ENCODE data around the gene PHTF1.

Gene PHTF1

DNA sequence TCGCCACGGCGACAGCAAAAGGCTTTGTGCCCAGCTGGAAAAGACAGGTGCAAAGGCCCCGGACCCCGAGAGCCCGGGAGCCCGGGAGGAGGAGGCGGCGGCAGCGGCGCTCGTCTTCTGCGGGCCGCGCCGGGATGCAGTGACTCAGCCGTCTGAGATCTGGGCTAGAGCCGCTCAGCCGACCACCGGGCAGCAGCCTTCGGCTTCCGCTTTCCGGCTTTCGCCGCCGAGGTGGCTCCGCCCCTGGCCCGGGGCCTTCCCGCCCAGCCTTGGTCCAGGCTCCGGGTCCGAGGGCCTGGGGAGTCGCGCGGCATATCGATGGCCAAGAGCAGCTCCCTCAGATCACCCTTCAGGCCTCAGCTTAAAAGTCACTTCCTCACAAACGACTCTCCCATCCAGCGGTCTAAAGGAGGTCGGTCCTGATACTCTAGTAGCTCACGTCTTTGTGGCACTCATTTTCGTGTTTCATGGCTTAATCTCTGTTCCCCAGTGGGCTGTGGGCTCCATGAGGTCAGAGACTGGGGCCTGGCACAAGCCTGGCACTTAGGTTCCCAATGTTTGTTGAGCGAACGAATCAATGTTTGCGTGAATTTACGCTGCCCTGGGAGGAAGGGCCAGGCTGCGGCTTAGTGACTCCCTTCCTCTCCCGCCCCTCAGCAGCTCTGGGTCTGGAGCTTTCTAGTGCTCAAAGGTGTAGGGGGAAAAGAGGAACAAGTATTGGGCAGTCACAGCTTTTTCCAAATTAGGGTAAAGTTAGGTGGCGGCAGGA, at the start of gene PHTF1:
Gene PHTF1, minus strand, starts transcription at position 154 of the 769 bp plus-strand sequence. CDS start 783 bp downstream, outside the sequence.
- DNase-seq (ENCODE audit: low read depth in 2 of 2) = peak in 1 of 2 donors; percentile 44

DNA sequence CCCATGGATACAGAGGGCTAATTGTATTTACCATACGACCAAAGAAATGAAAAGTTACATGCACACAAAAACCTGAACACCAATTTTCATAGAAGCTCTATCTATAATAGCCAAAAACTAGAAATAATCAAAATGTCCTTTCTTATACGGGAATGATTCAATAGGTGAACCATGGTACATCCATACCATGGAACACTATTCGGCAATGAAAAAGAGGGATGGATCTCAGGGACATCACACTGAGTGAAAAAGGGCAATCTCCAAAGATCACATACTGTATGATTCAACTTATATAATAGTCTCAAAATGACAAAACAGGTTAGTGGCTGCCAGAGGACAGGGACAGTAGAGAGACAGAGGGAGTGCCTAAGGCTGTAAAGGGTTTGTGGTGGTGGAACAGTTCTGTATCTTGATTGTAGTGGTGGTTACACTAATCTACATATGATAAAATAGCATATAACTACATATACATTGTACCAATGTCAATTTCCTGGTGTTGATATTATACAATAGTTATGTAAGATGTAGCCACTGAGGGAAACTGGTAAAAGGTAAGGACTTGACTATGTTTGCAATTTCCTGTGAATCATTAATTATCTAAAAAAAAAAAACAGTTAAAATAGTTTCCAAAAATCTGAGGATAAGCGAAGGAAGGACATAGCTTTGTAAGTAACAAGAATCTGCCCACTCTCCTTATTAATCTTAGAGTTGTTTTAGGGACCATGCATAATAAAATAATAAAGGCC, 49.3 kb upstream of the PHTF1 start:
- no peak for DNase-seq (ENCODE audit: low read depth in 2 of 2)

DNA sequence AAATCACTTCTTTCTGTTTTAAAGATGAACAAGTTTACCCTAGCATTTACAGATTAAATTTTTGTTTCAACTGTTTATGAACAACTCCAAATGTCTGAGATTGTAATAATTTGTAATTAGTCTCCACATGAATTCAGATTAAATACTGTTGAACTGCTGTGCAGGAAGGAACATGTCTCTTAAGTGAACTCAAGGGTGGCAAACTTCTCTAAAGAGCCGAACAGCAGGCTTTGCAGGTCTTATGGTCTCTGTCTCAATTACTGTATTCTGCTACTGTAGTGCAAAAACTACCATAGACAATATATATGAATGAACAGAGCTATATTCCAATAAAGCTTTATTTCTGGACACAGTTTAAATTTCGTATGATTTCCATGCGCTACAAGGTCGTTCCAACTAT, 46.4 kb upstream of the PHTF1 start:
- no peak for DNase-seq (ENCODE audit: low read depth in 2 of 2)

DNA sequence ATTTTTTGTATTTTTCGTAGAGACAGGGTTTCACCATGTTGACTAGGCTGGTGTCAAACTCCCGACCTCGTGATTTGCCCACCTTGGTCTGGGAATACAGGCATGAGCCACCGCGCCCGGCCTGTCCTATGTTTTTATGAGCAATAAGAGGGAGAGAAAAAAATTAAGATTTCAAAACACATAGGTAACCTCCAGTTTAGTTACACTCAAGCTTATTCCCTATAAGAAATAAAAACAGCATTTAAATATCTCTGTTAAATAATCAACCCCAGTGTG, 45.9 kb upstream of the PHTF1 start:
- DNase-seq (ENCODE audit: low read depth in 2 of 2) = no peak

DNA sequence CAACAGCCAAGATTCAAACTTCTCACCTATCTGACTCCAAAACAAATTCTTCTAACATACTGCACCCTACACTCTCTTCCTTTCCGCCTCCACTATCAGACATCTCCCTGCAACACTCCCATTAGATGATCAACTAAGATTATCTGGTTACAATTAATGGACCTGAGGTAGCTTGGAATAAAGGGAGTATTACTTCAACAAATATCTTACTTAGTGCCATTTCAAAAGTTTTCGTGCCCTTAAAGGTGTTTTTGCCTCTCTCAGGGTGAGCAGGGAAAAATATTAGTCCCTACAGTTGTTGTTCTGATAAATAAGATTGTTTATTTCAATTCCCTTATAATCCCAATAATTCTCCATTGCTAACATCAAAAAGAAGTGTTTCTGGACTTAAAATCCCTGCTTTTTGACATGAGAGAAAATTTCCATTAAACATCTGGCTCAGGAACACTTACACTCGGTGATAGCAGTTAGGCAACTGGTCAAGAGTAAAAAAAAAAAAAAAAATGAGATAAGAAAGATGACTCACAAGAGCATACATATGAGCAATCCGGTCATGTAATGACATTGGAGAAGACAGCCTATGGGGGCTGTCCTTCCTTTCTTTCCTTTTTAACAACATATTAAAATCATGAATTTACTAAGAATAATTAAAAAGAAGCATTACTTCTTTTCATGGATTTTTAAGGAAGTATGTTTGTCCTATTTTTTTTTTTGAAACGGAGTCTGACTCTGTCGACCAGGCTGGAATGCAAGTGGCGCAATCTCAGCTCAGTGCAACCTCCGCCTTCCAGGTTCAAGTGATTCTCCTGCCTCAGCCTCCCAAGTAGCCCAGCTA, 45.4 kb upstream of the PHTF1 start:
- DNase-seq (ENCODE audit: low read depth in 2 of 2) = no peak

DNA sequence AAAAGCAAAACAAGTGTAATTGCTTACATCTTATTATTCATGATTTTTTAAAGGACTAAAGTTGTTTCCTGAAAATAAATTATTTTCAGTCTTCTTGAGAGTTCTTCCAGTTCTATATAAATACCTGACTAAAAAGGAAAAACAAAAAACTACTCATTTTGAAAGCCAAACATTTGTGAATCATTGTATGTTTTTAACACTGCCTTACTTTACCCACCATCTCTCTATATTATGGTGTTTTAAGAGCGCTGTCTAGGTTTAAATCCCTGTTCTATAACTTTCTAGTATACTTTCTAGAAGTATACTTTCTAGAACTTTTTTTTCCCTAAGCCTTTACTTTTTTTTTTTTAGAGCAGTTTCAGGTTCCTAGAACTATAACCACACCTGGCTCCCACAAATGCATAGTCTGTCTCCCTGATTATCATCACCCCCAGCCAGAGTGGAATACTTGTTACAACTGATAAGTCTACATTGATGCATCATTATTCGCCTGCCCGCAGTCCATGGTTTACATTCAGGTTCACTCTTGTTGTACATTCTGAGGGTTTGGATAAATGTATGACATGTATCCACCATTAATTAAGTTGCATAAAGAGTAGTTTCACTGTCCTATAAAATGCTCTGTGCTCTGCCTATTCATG, 43.2 kb upstream of the PHTF1 start:
- DNase-seq (ENCODE audit: low read depth in 2 of 2) = no peak

DNA sequence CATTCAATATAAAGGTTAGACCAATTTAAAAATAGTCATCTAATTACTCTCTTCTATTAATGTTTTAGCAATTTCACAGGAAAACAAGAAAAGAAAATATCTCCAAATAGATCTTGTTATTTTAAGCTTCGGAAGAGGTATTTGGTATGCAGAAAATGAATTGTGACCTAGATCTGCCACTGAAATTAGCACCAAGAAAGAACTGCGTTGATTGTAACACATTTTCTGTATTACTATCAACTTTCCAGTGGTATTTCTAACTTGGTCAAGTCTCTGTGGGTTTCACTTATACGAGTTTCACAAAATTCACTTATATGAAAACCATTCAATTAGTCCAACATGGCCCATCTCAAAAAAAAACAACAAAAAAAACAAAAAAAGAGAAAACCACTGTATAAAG, 41.2 kb upstream of the PHTF1 start:
- no peak for DNase-seq (ENCODE audit: low read depth in 2 of 2)

DNA sequence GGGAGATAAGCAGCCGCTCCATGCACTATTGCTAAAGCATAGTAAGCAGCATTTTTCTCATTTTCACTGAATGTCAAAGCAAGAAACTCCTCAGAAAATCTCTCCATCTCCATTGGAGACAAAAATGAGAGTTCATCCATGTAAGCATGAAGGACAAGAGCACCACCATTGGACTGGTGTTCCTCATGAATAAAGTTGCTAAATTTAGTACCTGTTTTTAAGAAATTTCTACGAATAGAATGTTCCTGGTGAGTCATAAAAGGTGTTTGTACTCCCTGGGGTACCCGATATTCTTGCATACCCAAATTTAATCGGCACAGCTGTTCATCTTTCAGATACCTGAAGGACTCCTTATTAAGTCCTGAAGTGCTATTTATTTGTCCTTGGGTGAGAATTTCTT, 38.2 kb upstream of the PHTF1 start:
- no peak for DNase-seq (ENCODE audit: low read depth in 2 of 2)

DNA sequence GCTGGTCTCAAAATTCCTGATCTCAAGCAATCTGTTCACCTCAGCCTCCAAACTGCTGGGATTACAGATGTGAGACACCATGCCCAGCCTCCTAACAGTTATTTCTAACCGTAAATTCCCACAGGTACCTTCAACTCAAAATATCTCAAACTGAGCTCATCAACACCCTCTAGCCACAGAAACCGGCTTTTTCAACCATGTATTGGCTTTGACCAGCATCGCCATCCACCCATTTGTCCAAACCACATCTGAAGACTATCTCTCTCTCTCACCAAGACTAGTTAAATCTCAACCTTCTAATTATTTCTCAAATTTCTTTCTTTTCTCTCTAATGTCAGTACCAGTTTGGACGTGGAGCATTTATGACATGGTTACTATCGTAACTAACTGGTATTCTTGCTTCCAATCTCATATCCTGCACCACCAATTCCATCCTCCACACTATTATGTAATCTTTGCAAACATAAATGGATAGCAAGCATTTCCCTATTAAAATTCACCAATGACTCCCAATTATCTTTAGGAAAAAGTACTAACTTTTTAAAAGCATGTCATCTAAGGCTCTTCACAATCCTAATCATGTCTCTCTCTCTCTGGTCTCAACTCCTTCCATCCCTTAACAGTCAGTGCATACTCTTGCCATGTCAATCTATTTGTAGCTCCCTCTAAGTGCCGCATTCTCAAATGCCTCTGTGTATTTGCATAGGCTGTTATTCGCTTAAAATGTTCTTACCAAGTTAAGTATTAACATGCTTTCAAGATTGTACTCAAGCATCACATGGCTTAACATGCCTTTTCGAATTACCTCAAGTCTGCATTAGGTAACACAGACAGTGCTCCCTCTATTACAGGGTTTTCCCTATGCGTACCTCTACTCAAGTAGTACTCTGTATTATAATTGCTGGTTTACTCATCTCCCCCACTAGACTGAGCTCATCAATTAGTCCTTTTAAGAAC, 34.9 kb upstream of the PHTF1 start:
- no peak for DNase-seq (ENCODE audit: low read depth in 2 of 2)

DNA sequence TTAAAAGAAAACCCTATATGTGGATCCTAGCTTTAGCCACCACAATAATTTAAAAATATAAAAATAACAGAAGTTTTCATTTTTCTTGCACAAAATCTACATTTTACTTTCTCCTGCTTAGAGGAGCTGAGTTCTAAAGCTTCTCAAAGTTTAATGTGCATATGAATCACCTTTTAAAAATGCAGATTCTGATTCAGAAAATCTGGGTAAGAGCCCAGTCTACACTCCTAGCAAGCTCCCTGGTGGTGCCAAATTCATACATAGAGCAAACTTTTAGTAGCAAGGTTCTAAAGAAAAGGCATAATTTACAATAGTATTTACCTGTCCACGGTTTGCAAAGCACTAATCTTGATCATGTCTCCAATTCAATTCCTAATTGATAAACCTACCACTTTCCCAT, 33.7 kb upstream of the PHTF1 start:
- DNase-seq (ENCODE audit: low read depth in 2 of 2) = no peak

DNA sequence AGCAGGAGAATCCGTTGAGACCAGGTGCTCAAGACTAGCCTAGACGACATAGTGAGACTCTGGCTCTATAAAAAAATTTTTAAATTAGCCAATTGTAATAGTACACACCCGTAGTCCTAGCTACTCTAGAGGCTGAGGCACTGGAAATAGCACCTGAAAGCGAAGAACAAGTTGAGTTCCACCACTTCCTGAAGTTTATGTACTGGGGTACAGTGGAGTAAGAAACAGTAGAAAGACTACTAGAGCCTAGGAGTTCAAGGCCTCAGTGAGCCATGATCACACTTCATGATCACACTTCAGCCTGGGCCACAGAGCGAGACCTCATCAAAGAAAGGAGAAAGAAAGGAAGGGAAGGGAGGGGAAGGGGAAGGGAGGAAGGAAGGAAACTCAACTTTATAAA, 33.2 kb upstream of the PHTF1 start:
- no peak for DNase-seq (ENCODE audit: low read depth in 2 of 2)

DNA sequence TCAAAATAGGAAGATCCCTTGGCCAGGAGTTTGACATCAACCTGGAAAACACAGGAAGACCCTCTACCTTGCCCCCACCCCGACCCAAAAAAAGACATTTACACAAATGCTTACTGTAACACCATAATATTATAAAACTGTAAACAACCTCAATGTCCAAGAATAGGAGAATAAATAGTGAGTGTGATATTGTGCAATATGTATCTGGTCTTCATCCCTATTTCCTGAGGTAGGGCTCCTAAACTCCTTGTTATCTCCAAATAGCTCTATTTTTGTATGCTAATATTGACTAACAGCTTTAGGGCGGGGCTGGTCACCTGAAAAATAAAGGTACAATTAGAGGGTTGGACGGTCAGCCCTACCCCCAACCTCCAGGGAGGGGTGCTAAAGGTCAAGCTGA, 29.5 kb upstream of the PHTF1 start:
- DNase-seq (ENCODE audit: low read depth in 2 of 2) = no peak

DNA sequence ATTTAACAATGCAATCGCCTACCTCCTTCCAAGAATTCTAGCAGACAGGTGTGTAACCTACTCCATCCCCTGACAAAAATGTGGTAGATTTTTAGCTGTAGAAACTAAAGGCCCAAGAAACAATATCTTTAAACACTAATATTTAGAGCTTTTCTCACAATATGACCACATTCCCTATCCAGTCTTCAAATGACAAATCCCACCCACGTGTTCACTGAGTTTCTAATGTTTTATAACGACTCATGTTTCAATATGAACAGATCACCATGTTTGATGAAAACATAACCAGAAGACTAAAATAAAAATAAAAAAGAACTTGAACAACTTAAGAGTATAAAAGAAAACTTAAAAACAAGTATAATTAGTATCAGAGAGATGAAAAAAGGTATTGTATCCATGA, 28.4 kb upstream of the PHTF1 start:
- no peak for DNase-seq (ENCODE audit: low read depth in 2 of 2)

DNA sequence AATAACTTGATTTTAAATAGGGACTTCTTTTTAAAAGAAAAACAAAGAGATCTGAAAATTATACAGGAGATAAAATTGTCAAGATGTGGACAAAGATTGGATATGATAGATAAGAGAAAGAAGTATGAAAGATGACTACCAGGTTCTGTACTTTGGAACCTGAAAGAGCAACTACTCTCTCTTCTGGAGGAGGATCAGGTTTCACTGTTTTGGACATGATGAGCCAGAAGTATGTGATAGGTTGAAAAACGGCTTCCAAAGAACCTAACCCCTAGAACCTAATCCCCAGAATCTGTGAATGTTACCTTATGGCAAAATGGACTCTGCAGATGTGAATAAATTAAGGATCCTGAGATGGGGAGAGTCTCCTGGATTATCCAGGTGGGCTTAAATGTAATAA, 26.8 kb upstream of the PHTF1 start:
- DNase-seq (ENCODE audit: low read depth in 2 of 2) = no peak

DNA sequence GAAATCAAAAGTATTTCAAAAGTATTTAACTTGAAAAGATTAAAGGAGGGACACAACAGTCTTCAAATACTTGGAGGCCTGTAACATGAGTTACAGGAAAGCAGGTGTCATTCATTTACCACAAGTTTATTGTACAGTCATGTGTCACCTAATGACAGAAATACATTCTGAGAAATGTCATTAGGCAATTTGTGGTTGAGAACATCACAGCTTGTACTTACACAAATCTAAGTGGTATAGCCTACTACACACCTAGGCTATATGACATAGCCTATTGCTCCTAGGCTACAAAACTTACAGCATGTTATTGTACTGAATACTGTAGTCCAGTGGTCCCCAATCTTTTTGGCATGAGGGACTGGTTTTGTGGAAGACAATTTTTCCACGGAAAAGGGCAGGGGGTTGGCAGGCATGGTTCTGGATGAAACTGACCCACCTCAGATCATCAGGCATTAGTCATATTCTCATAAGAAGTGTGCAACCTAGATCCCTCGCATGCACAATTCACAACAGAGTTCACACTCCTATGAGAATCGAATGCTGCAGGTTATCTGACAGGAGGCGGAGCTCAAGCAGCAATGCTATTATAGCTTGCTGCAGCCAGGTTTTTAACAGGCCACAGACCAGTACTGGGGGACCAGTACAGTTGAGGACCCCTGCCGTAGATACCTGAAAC, 25.0 kb upstream of the PHTF1 start:
- DNase-seq (ENCODE audit: low read depth in 2 of 2) = no peak

DNA sequence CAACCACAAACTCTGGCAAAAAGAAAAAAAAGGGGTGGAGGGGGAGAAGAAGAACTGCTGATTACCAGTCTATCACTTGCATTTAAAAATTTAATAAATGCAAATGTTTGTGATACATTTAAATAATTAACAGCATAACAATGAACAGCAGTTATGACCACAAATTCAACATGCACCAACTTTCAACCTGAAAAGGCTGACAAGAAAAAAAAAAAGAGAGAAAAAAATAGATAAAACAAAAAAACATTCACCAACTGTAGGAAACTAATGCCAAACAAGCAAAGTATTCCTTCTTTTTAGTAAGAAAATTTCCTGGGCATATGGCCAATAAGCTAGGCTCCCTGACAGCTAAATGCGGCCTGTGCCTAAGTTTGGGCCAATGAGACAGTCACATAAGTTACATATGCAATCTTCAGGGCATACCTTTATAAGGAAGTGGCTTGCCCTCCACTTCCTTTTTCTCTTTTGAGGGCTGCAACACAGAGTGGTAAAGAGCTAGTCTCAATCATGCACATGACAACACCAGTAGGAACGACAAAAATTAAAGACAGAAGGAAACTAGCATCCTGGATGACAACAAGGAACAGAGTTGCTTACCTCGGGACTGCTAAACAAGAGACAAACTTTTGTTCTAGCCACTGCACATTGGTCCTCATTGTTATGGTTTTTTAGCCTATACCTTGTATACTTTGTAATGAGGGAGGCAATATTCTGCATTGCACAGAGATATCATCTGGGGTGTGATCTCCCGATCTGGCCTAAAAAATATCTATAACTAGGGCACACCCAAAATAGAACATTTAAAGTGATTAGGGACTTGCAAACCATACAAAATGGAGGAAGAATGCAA, 24.2 kb upstream of the PHTF1 start:
- peak in 1 of 2 donors; percentile 10 for DNase-seq (ENCODE audit: low read depth in 2 of 2)

DNA sequence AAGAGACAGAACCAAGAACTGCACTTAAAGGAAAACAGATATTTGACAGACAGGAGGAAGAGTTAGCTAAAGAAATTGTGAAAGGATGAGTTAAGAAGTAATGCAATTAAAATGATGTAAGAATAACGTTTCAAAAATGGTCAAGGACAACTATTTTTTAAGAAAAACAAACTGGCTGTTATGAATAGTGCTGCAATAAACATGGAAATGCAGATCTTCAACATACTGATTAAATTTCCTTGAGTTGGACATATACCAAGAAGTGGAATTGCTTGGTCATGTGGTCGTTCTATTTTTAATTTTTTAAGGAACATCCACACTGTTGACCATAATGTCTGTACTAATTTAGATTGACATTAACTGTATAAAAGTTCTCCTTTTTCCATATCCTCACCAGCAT, 23.1 kb upstream of the PHTF1 start:
- DNase-seq (ENCODE audit: low read depth in 2 of 2) = no peak

DNA sequence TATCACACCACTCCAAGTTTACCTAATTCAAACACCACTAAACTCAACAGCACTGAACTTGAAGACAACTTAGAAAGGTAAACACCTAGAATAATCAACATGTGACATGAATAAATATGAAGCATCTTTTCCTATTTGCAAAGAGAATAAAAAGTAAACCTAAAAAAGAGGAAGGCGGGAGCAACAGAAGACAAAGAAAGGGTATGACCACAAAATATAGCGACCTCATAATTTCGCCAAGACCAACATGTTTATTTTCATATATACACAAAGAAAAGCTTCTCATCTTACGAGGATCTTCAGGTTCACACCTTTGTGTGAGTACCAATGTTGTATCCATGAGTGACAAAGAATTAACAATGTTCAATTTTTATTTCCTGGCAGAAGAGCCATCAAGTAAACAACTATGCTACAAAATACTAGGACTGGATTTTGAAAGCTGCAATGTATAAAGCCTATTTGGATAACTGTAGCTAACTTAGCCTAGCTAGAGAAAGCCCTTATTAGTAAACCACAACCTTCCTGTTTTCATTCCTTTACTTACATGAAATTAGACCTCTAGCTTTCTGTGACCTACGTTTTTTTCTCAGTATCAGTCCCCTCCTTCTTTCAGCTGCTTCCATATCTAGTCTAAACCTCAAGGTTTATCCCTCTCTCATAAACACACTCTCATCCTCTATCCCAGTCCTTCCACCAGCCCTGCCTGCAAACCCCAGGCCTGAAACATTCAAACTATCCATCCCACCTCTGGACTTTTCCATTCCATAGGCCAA, 21.3 kb upstream of the PHTF1 start:
- no peak for DNase-seq (ENCODE audit: low read depth in 2 of 2)

DNA sequence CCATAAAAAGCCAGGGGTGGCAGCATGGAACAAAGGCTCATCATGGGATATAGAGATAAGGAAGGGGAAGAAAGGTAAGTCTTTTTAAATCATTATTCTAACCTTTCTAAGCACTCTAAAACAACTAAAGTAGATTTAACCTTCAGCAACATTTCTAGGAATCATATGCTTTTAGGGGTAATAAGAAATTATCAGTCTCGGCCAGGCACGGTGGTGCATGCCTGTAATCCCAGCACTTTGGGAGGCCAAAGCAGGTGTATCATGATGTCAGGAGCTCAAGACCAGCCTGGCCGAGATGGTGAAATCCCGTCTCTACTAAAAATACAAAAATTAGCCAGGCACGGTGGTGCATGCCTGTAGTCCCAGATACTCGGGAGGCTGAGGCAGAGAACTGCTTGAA, 20.3 kb upstream of the PHTF1 start:
- DNase-seq (ENCODE audit: low read depth in 2 of 2) = no peak
